SK-MEL-5 (cell line): ENCODE results near the gene SORCS1. TPM values are rescaled to one million over a fixed set of nuclear protein-coding genes. Genes with fewer than 3 reads are reported as not detected.
A peak's percentile ranks its signal among the peaks of the same experiment; 100 is the strongest.

Source experiments
- DNase-seq: peaks from one replicate; pipeline ENCODE4 v3.0.0-alpha.2; 2016; ENCODE audit warnings: low read depth, low spot score
- in situ Hi-C: cut with HindIII; loops from 2 replicates; pipeline ENCODE4 v1.10.0; 2016; ENCODE audit warnings: low sequenced_read_pairs, high pct_unique_total_duplicates, low pct_unique_long_range_greater_than_20kb
- total RNA-seq: library from RNA; depleted of rRNA; stranded (reverse); fragments of >200 nt; shearing (Covaris generic); gene quantifications from 2 replicates; pipeline ENCODE4 v1.2.3, GENCODE V29; 2014

SORCS1 gene
- total RNA-seq, 1 experiment from 2014 or later, result 6.9 TPM

- in situ Hi-C loops, result no loop called here
- DNase-seq, result no peak
Observed at GRCh38 chr10:107129000-107129399, 35.5 kb downstream of the SORCS1 start.

GRCh38 chr10:107126512-107127065 is 37.9 kb downstream of the SORCS1 start:
- in situ Hi-C loops, result no loop called here
- no peak for DNase-seq

GRCh38 chr10:107122703-107123102 is 41.8 kb downstream of the SORCS1 start:
- no peak for DNase-seq
- in situ Hi-C loops, result no loop called here

GRCh38 chr10:107118866-107119265 is 45.6 kb downstream of the SORCS1 start:
- in situ Hi-C loops, result no loop called here

GRCh38 chr10:107104026-107104652 is 60.4 kb downstream of the SORCS1 start:
- DNase-seq, result no peak
- in situ Hi-C loops, result no loop called here

More at GRCh38 chr10:107118866-107119265, 45.6 kb downstream of the SORCS1 start:
- no peak for DNase-seq

- in situ Hi-C loops, result no loop called here
- DNase-seq, result peak; percentile 72
Observed at GRCh38 chr10:107103174-107104025, 61.1 kb downstream of the SORCS1 start.

- in situ Hi-C loops, result no loop called here
Observed at GRCh38 chr10:107098326-107098725, 66.2 kb downstream of the SORCS1 start.

GRCh38 chr10:107094824-107095522 is 69.5 kb downstream of the SORCS1 start:
- in situ Hi-C loops, result no loop called here
- DNase-seq, result no peak

More at GRCh38 chr10:107098326-107098725, 66.2 kb downstream of the SORCS1 start:
- no peak for DNase-seq

GRCh38 chr10:107092321-107092720 is 72.2 kb downstream of the SORCS1 start:
- DNase-seq, result no peak
- in situ Hi-C loops, result no loop called here

- in situ Hi-C loops, result no loop called here
- DNase-seq, result peak; percentile 65
Observed at GRCh38 chr10:107091126-107091525, 73.4 kb downstream of the SORCS1 start.

- in situ Hi-C loops, result no loop called here
- DNase-seq, result peak; percentile 74
Observed at GRCh38 chr10:107085665-107086525, 78.6 kb downstream of the SORCS1 start.

GRCh38 chr10:107083388-107084009 is 81.0 kb downstream of the SORCS1 start:
- no peak for DNase-seq
- in situ Hi-C loops, result no loop called here

GRCh38 chr10:107081644-107082043 is 82.9 kb downstream of the SORCS1 start:
- in situ Hi-C loops, result no loop called here

GRCh38 chr10:107075117-107075516 is 89.4 kb downstream of the SORCS1 start:
- DNase-seq, result peak; percentile 45
- in situ Hi-C loops, result no loop called here

More at GRCh38 chr10:107081644-107082043, 82.9 kb downstream of the SORCS1 start:
- DNase-seq, result peak; percentile 93

- DNase-seq, result peak; percentile 61
- in situ Hi-C loops, result no loop called here
Observed at GRCh38 chr10:107072786-107073185, 91.7 kb downstream of the SORCS1 start.

- in situ Hi-C loops, result no loop called here
- no peak for DNase-seq
Observed at GRCh38 chr10:107072028-107072427, 92.5 kb downstream of the SORCS1 start.

GRCh38 chr10:107071301-107071700 is 93.2 kb downstream of the SORCS1 start:
- DNase-seq, result no peak
- in situ Hi-C loops, result no loop called here
